Measurements from ENCODE around the gene GPR135.
"Not testable (repeated sequence)": the region's sequence is repeated elsewhere in the genome, so short reads cannot be mapped to it uniquely, and the experiment has no call there.

Gene GPR135

GRCh38 chr14:59474172-59474571 is 9.0 kb upstream of the GPR135 start:
- no peak for DNase-seq (ENCODE audit: low read depth)

- DNase-seq (ENCODE audit: low read depth) = no peak
Measured at GRCh38 chr14:59464486-59465315, 479 bp downstream of the GPR135 start.

GRCh38 chr14:59463787-59464485 is 1.2 kb downstream of the GPR135 start:
- no peak for DNase-seq (ENCODE audit: low read depth)

- no peak for DNase-seq (ENCODE audit: low read depth)
Measured at GRCh38 chr14:59461891-59462290, 3.3 kb downstream of the GPR135 start.

GRCh38 chr14:59460378-59460777 is 4.8 kb downstream of the GPR135 start:
- DNase-seq (ENCODE audit: low read depth) = no peak

GRCh38 chr14:59458486-59458885 is 6.7 kb downstream of the GPR135 start:
- DNase-seq (ENCODE audit: low read depth) = no peak

GRCh38 chr14:59455411-59455810 is 9.8 kb downstream of the GPR135 start:
- no peak for DNase-seq (ENCODE audit: low read depth)

GRCh38 chr14:59454139-59454538 is 11.0 kb downstream of the GPR135 start:
- no peak for DNase-seq (ENCODE audit: low read depth)

- DNase-seq (ENCODE audit: low read depth) = no peak
Measured at GRCh38 chr14:59451849-59452248, 13.3 kb downstream of the GPR135 start.

- no peak for DNase-seq (ENCODE audit: low read depth)
Measured at GRCh38 chr14:59450716-59451115, 14.5 kb downstream of the GPR135 start.

GRCh38 chr14:59448673-59449072 is 16.5 kb downstream of the GPR135 start:
- not testable (repeated sequence) for DNase-seq (ENCODE audit: low read depth)

GRCh38 chr14:59439256-59439965 is 25.8 kb downstream of the GPR135 start:
- DNase-seq (ENCODE audit: low read depth) = no peak

- DNase-seq (ENCODE audit: low read depth) = no peak
Measured at GRCh38 chr14:59438195-59438647, 27.0 kb downstream of the GPR135 start.

GRCh38 chr14:59435987-59436386 is 29.2 kb downstream of the GPR135 start:
- DNase-seq (ENCODE audit: low read depth) = no peak

- DNase-seq (ENCODE audit: low read depth) = no peak
Measured at GRCh38 chr14:59435101-59435500, 30.1 kb downstream of the GPR135 start.

- no peak for DNase-seq (ENCODE audit: low read depth)
Measured at GRCh38 chr14:59429790-59430189, 35.4 kb downstream of the GPR135 start.

- DNase-seq (ENCODE audit: low read depth) = no peak
Measured at GRCh38 chr14:59428581-59429012, 36.6 kb downstream of the GPR135 start.

- DNase-seq (ENCODE audit: low read depth) = no peak
Measured at GRCh38 chr14:59427653-59428580, 37.3 kb downstream of the GPR135 start.

- no peak for DNase-seq (ENCODE audit: low read depth)
Measured at GRCh38 chr14:59425322-59425935, 39.8 kb downstream of the GPR135 start.

GRCh38 chr14:59424341-59425071 is 40.7 kb downstream of the GPR135 start:
- DNase-seq (ENCODE audit: low read depth) = no peak

All from stimulated activated CD8-positive, alpha-beta memory T cell treated with anti-CD3 and anti-CD28 coated beads, Interleukin-12 subunit alpha, Interleukin-12 subunit beta, amount 100 ng/mL, for 1 hour (primary cell).